ENCODE measurements around the gene SLFN12.
"Not testable (repeated sequence)": the region's sequence is repeated elsewhere in the genome, so short reads cannot be mapped to it uniquely, and the experiment has no call there.

Gene SLFN12

DNA sequence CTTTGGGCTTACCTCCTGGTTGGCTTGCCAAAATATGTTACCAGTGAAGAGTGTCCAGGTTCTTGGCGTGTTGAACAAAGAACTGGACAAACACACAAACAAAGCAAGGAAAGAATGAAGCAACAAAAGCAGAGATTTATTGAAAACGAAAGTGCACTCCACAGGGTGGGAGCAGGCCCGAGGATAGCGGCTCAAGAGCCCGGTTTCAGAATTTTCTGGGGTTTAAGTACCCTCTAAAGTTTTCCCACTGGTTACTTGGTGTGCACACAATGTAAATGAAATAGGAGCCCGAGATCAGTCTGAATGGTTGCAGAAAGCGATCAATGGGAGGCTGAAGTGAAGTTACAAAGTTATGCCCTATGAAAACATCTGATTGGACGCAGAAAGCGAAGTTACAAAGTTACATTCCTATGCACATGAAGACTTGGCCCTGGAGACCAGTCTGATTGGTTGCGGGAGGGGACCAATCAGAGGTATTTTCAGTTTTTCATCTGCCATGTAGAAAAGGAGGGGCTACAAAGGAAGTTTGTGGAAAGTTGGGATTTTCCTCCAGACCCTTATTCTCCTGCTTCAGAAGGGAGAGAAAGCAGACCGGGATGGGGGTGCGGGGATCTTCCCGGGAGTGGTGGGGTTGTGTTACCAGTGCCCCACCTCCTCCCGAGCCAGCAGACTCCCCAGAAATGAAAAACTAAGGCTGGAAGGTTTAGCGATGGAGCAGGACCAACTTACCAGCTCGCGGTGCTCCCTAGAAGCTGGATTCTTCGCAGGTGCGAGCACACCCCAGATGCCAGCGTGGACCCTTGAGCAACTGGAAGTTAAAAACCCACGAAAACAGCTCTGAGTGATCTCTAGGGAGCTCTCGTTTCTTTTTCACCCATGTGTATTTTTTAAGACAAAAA is at the start of gene SLFN12:
Gene SLFN12, minus strand, starts transcription at position 325 of the 899 bp plus-strand sequence. CDS start 9,472 bp downstream, outside the sequence.
- DNase-seq (ENCODE audit: low read depth in 2 of 2): peak in 1 of 2 donors; percentile 20

DNA sequence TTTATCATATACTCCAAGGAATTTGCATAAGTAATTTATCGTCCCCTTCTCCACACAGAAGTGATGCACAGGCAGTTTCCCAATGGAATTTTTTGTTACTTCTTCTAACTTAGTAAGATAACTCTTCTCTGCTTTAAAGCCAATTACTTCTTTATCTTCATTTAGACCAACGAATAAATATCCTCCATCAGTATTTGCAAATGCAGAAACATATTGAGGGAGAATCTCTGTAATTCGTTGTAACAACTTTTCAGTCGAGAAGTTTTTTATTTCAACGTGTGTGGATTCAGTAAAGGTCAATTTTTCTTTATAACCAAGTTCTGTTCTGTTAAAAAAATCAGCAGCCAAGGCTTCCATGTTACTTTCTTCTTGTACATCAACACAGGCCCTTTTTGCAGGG is 47.0 kb upstream of the SLFN12 start:
- no peak for DNase-seq (ENCODE audit: low read depth in 2 of 2)

DNA sequence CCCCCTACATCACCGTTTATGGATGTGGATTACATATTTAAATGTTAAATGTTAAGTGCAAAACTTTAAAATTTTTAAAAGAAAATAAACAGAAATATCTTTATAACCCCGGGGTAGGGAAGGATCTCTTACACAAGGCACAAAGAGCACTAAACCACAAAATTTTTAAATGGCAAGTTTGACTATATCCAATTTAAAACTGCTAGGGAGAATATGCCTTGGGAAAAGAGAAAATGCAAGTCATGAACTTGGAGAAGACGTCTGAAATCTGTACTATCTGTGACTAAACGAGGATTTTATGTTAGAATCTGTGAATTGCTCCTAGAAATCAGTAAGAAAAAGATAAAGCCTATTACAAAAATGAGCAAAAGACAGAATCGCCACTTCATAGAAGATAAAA is 44.9 kb upstream of the SLFN12 start:
- no peak for DNase-seq (ENCODE audit: low read depth in 2 of 2)

DNA sequence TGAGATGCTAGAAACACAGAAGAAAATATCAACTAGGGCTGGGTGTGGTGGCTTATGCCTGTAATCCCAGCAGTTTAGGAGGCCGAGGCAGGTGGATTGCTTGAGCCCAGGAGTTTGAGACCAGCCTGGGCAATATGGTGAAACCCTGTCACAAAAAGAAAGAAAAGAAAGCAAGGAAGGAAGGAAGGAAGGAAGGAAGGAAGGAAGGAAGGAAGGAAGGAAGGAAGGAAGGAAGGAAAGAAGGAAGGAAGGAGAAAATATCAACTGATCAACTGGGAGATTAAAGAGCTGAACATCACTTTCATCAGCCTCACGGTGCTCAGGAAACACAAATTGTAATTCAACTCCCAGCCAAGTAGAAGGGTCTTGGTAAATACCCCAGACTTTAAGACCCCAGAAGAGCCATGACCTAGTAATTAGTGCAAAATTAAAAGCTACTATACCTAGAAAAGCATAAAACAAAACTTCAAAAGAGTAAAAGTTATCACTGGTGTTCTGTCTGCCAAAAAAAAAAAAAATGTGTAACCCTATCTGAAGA is 44.1 kb upstream of the SLFN12 start:
- no peak for DNase-seq (ENCODE audit: low read depth in 2 of 2)

DNA sequence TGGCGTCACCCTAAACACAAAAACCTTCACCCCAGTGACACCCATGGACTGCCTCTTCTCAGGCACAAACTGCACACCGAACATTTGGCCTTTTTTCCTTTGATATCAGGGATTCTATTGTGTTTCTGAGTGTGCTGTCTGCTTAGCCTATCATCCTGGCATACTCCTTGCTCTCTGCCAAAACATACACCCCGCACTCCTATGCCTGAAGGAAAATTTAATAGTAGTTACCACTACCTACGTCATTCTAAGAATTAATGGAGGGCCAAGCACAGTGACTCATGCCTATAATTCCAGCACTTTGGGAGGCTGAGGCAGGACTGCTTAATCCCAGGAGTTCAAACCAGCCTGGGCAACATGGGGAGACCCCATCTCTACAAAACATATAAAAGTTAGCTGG is 36.2 kb upstream of the SLFN12 start:
- no peak for DNase-seq (ENCODE audit: low read depth in 2 of 2)

DNA sequence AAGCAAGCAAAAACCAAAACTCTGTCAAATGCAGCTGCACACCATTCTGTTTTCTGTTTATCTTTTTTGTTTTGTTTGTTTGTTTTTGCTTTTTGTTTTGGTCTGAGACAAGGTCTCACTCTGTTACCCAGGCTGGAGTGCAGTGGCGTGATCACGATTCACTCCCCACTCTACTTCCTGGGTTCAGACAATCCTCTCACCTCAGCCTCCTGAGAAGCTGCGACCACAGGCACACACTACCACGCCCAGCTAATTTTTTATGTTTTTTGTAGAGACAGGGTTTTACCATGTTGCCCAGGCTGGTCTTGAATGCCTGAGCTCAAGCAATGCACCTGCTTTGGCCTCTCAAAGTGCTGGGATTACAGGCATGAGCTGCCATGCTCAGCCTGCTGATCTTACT is 35.5 kb upstream of the SLFN12 start:
- no peak for DNase-seq (ENCODE audit: low read depth in 2 of 2)

DNA sequence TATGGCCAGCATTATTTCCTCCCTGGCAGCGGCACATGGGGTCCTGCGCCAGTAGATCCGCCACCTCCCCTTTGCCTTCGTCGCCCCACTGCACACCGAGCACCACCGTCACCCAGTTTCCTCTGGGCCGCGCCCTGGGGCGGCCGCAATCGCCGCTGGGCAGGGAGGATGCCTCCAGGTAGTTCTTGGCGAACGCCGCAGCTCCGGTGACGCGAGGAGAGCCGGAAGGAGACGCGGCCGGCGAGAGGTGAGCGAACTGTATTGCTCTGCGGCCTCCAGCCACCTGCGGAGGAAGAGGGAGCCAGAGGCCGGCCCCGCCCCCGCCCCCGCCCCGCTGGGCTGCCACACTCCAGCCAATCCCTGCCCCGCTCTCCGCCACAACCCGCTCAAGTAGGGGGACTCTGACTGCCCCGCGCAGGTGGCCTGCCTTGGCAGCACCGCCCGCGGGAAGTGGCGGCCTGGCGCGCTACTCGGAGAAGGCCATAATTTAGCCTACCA is 28.1 kb upstream of the SLFN12 start:
- peak in 1 of 2 donors; percentile 34 for DNase-seq (ENCODE audit: low read depth in 2 of 2)

DNA sequence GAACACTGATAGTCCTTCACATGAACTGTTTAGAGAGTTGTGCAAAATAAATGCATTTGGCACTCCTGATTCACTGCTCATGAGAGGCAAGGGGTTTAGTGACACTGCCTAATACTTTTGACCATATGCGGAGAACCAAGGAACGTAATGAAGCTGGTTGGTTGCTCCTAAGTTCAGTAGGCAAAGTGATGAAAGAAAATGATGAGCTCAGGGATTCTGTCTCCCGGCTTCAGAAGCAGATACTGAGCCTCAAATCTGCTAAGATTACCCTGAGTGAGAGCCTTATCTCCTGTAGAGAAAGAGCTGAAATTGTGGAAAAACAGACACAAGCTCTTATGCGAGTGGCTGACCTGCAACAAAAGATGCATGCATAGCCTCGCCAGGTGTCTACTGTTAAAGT is 21.7 kb upstream of the SLFN12 start:
- DNase-seq (ENCODE audit: low read depth in 2 of 2): not testable (repeated sequence)

DNA sequence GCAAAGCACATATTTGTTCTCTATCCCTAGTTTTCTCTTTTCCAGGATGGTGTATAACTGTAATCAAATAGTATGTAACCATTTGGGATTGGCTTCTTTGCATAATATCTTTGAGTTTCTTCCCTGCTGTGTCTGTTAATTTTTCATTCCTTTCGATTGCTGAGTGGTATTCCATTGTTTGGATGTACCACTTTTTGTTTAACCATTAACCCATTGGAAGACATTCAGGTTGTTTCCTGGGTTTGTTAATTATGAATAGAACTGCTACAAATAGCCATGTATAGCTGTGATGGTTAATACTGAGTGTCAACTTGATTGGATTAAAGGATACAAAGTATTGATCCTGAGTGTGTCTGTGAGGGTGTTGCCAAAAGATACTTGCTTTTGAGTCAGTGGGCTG is 20.9 kb upstream of the SLFN12 start:
- no peak for DNase-seq (ENCODE audit: low read depth in 2 of 2)

DNA sequence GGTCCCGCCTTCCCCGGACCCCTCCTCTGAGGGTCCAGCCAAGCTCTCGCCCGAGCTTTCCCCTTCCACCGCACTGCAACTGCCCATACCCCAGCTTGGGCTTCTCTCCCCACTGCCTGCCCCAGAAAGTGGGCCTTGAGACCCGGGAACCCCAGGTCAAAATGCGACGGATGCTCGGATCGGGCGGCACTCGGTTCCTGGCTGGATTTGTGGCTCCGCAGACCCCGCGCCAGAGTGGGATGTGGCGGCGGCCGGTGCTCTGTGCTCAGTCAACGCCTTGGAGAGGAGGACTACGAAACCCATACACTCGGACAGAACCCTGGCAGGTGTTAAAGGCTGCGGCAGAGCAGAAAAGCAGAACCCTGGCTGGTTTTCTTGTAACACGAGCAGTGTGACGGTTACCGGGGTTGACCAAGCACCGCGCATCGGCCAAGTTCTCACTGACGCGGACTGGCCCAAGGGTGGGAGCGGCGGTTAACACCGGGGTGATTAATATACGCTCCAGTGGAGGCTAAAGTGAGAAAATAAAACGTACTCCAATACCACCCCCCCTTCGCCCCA is 17.2 kb upstream of the SLFN12 start:
- no peak for DNase-seq (ENCODE audit: low read depth in 2 of 2)

DNA sequence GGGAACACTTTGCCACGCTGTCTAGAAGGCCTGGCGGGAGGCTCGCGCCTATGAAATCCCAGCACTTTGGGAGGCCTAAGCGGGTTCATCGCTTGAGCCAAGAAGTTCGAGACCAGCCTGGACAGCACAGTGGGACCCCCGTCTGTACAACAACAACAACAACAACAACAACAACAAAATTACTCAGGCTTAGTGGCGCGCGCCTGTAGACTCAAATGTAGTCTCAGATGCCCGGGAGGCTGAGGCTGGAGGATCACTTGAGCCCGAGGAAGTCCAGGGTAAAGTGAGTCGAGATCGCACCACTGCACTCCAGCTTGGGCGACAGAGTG is 16.6 kb upstream of the SLFN12 start:
- DNase-seq (ENCODE audit: low read depth in 2 of 2): no peak

DNA sequence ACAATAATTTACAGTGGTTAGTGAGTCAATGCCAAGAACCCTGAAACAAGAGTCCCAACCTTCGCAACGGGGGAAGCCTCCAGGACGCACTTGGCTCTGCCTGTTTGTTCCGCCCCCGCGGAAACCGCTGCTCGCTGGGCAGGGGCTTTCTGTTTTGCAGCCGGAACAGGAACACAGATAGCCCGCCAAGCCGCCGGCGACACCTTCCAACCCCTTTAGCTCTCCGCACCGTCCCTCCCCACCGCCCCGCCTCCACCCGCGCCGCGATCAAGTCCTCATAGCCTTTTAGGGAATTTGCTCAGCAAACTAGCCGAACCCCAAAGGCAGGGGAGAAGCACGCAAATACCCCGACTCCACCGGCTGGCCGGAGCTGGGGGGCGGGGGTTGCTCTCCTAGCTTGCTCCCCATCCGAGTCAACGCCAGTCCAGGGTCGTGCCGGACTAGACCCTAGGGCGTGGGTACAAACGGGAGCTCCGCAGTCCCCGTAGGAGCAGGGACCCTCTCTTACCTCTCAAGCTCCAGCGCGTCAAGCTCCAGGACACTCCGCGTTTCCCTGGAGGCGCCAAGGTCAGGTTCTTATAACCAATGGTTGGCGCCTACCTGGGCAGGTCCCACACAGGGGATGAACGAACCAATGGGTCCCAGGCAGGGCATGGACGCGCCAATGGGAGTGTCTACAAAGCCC is 16.1 kb upstream of the SLFN12 start, which contains the start of gene SLFN13:
Gene SLFN13, minus strand, starts transcription at position 553 of the 685 bp plus-strand sequence. CDS start 3,086 bp downstream, outside the sequence.
- DNase-seq (ENCODE audit: low read depth in 2 of 2): peak; percentile 69 to 71

DNA sequence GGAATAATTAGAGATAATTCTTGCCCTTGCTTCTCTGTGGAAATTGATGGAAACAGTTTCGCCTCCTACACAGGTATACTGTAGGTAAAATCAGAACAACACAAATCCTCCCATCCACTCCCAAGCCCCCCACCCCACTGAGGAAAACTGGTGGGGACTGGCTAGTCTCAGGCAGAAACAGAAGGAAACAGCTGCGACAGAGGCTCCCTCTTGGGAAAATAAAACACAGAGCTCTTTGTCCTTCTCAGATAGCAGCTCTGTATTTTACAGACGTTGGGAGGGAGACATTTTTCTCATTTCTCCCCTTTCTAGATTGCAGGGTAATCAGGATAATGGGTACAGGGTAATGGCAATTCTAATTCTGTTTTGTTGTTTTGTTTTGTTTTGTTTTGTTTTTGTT is 15.2 kb upstream of the SLFN12 start:
- no peak for DNase-seq (ENCODE audit: low read depth in 2 of 2)

DNA sequence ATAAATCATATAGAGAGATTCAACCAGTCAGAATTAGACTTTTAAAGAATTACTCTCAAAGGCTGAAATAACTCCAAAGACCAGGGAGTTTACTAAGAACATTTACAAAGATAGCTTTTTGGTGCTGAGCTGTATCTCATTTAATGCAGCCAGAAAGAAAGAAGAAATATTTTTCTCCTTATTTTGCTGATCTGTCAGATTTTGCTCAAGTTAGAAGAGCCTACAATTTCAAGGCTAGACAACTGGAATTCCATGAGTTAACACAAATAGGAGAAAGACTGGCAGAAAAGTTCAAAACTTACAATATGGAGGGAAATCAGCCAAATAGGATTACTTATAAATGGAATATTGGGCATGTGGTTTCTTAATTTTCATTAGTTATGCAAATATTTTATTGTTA is 6.1 kb upstream of the SLFN12 start:
- DNase-seq (ENCODE audit: low read depth in 2 of 2): no peak

DNA sequence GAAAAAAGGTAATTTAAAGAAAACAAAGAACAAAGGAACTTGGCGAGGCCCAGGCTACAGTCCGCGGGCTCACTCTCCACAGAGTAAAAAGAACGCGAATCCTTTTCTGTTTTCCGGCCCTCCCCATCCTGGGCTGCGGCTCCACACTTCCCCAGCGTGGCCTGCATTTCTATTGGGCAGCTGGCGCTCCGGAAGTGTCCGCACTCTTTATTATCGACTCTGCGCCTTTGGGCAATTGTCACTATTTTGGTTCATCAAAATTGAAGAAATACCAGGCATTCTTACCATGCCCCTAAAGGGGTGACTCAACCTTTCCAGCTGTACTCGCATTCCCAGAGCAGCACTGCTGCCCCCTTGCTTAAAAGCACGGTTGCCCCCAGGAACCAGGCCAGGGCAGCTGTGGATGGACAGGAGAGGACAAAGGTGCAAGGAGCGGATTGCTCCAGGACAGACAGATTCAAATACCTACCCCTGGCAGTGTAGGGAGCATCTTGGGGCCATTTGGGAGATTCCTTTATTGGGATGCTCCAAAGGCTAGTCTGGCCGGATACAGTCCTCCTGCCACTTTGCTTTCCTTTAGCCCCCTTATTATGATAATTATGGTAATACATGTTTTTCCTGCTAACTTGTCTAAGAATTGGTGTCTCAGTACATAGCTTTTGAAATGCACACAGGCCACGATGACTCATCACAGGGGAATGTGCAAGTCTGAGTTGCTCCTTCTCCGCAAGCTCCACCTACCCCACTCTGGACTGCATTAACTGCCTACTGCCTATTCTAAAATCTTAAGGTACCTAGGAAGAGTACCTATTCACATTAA is 985 bp upstream of the SLFN12 start:
- peak; percentile 37 to 48 for DNase-seq (ENCODE audit: low read depth in 2 of 2)

DNA sequence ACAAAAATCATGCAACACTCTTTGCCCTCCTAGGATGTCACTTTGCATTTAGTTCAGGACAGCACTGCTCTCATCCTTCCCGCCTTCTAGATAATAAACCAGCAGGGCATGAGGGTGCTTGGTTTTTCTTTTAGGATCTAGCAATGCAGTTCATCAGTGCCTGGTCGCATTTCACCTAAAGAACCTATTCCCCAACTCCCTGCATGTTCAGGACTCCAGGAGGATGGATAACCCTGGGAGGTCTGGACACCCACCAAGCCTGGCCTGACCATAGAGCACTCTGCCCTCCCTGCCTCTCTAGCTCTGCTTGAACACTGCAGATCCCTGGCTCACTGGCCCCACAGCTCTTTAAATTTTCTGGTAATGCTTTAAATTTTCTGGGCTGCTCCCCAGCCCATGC is 2.6 kb downstream of the SLFN12 start:
- no peak for DNase-seq (ENCODE audit: low read depth in 2 of 2)

DNA sequence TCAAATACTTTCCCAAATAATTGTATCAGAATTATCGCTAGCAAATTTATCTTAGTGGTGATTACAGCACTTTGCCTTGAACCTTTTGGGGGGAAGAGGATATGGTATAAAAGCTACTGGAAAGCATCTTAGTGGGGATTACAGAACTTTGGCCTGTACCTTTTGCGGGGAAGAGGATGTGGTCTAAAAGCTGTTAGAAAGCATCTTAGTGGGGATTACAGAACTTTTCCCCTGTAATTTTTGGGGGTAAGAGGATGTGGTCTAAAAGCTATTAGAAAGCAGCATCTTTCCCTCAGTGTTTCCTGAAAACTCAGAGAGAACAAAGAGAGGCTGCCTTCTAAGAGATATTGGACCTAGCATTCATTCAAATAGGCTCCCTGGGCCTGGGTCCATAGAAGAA is 4.1 kb downstream of the SLFN12 start:
- DNase-seq (ENCODE audit: low read depth in 2 of 2): no peak

DNA sequence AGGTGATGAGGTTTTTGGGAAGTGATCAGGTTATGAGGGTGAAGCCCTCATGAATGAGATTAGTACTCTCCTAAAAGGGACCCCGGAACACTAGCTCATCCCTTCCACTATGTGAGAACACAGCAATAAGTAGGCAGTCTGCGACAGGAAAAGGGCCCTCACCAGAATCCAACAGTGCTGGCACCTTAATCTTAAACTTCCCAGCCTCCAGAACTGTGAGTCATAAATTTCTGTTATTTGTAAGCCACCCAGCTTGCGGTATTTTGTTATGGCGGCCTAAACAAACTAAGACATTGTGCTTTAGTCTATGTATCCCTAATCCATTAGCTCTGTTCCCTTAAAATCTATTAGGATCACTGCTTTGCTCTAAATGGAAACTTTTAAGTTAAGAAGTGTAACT is 8.5 kb downstream of the SLFN12 start:
- DNase-seq (ENCODE audit: low read depth in 2 of 2): no peak

DNA sequence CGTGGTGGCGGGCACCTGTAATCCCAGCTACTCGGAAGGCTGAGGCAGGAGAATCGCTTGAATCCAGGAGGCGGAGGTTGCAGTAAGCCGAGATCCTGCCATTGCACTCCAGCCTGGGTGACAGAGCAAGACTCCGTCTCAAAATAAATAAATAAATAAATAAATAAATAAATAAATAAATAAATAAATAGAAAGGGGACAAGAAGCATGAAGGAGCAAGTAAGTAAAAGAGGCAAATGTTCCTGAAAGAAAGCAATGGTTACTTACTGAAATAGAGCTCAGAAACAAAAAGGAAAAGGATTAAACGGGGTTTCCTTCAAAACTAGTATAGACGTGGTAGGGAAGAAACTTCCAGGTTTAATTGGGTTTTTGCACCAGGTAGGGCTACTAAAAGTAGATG is 11.2 kb downstream of the SLFN12 start:
- DNase-seq (ENCODE audit: low read depth in 2 of 2): not testable (repeated sequence)

DNA sequence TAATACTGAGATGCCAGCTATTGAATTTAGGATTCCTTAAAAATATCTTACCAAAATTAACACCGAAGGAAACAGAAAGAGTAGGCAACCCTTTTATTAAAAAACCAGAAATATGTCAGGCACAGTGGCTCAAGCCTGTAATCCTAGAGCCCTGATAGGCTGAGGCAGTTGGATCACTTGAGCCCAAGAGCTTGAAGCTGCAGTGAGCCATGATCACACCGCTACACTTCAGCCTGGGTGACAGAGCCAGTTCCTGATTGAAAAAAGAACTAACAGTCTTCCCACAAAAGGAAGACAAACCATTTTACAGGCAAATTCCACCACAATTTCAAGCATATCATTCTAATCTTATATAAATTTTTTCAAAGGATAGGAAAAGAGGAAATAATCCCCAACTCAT is 15.6 kb downstream of the SLFN12 start:
- DNase-seq (ENCODE audit: low read depth in 2 of 2): no peak

DNA sequence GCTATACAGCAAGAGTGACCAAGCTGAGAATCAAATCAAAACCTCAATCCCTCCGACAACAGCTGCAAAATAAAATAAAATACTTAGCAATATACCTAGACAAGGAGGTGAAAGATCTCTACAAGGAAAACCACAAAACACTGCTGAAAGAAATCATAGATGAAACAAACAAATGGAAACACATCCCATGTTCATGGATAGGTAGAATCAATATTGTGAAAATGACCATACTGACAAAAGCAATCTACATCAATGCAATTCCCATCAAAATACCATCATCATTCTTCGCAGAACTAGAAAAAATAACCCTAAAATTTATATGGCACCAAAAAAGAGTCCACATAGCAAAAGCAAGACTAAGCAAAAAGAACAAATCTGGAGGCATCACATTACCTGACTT is 17.6 kb downstream of the SLFN12 start:
- not testable (repeated sequence) for DNase-seq (ENCODE audit: low read depth in 2 of 2)

All from stimulated activated CD8-positive, alpha-beta memory T cell treated with anti-CD3 and anti-CD28 coated beads, Interleukin-2, amount 100 ng/mL, for 1 hour (primary cell).